Body of pancreas (tissue), 4 donors: ENCODE measurements around the gene GGT1.

Experiments
- POLR2A ChIP-seq, 3 donors: fragments of 450-650 bp; IDR thresholded peaks; one replicate each; pipeline ENCODE4 v1.6.1; 2016; ENCODE audit warnings: antibody characterized with exemption in 3 of 3, mild to moderate bottlenecking in 2 of 3
- TF ChIP-seq, protein P1 (sequence below), 7 experiments: fragments of 450-650 bp in 4 of 7; fragments of 200-600 bp in 3 of 7; sonication (generic) in 3 of 7; IDR thresholded peaks; one replicate each; pipeline ENCODE4 v1.5.1; 2016 to 2019; ENCODE audit warnings: antibody characterized with exemption in 7 of 7

DNA sequence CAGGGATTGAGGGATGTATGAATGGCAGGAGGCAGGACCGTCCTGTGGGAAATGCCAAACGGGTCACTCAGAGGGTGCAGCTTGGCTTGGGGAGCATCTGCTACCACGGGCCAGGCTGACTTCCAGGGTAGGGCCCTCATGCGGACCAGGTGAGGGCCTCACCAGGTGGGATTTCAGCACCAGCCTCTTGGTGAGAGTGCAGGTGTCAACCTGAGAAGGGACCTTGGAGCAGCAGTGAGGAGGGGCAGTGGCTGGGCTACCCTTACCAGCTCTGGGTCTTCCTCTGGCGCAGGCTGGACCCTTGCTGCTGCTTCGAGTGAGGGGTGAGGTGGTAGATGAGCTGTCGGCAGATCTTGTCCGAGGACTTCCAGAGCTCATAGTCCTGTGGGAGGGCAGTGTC, 15.0 kb upstream of the GGT1 start:
- TF ChIP-seq, protein P1, sequence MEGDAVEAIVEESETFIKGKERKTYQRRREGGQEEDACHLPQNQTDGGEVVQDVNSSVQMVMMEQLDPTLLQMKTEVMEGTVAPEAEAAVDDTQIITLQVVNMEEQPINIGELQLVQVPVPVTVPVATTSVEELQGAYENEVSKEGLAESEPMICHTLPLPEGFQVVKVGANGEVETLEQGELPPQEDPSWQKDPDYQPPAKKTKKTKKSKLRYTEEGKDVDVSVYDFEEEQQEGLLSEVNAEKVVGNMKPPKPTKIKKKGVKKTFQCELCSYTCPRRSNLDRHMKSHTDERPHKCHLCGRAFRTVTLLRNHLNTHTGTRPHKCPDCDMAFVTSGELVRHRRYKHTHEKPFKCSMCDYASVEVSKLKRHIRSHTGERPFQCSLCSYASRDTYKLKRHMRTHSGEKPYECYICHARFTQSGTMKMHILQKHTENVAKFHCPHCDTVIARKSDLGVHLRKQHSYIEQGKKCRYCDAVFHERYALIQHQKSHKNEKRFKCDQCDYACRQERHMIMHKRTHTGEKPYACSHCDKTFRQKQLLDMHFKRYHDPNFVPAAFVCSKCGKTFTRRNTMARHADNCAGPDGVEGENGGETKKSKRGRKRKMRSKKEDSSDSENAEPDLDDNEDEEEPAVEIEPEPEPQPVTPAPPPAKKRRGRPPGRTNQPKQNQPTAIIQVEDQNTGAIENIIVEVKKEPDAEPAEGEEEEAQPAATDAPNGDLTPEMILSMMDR (IDR thresholded peaks at IDR 0.05), result no peak
- no peak for TF ChIP-seq POLR2A (IDR thresholded peaks at IDR 0.05)
